ENCODE data around the gene NRP2.

- no peak for TF ChIP-seq CTCF (IDR thresholded peaks at IDR 0.05)
- TF ChIP-seq POLR2A (IDR thresholded peaks at IDR 0.05; ENCODE audit: low read depth) = no peak
- no peak for TF ChIP-seq POLR2AphosphoS5 (IDR thresholded peaks at IDR 0.05)
- TF ChIP-seq EP300 (IDR thresholded peaks at IDR 0.05) = no peak
These were observed 105.5 kb downstream of the NRP2 start for GRCh38 chr2:205787761-205788160.

Data from esophagus muscularis mucosa (tissue), 4 donors.